Measurements from ENCODE around the gene ANKIB1.

GRCh38 chr7:92281031-92281430 is 35.3 kb downstream of the ANKIB1 start:
- no peak for TF ChIP-seq CTCF (IDR thresholded peaks at IDR 0.05)
- no peak for TF ChIP-seq CBX8 (IDR thresholded peaks at IDR 0.05)
- no peak for TF ChIP-seq PBX3 (IDR thresholded peaks at IDR 0.05)
- no peak for TF ChIP-seq RFX5 (IDR thresholded peaks at IDR 0.05)
- no peak for TF ChIP-seq MAX (IDR thresholded peaks at IDR 0.05)
- no peak for TF ChIP-seq ZFP36 (IDR thresholded peaks at IDR 0.05; ENCODE audit: borderline replicate concordance, partially characterized antibody)
- TF ChIP-seq CHD4 (IDR thresholded peaks at IDR 0.05; ENCODE audit: borderline replicate concordance), result no peak
- no peak for TF ChIP-seq SMC3 (IDR thresholded peaks at IDR 0.05)
- TF ChIP-seq HOXA7 (CRISPR knock-in tag; IDR thresholded peaks at IDR 0.05), result no peak
- no peak for TF ChIP-seq REST (IDR thresholded peaks at IDR 0.05)
- no peak for TF ChIP-seq USF2 (IDR thresholded peaks at IDR 0.05)
- TF ChIP-seq POLR2A (IDR thresholded peaks at IDR 0.05; ENCODE audit: low read length), result no peak
- TF ChIP-seq JUNB (IDR thresholded peaks at IDR 0.05), result no peak

Measured in A549 (cell line).